HG02938 (cell line): Measurements from ENCODE around the gene FZR1.
A peak's percentile ranks its signal among the peaks of the same experiment; 100 is the strongest.

Experiments used
- ATAC-seq: cut with Tn5 transposase; IDR thresholded peaks from one replicate; pipeline ENCODE4 v1.9.1; 2021; ENCODE audit warnings: mild to moderate bottlenecking, moderate library complexity; ENCODE audit not compliant: unreplicated experiment

The FZR1 gene

GRCh38 chr19:3543150-3544057, 37.3 kb downstream of the FZR1 start:
- ATAC-seq: no peak

- ATAC-seq: no peak
Observed at GRCh38 chr19:3544058-3544376, 37.9 kb downstream of the FZR1 start.

- no peak for ATAC-seq
Observed at GRCh38 chr19:3544742-3545668, 38.9 kb downstream of the FZR1 start.

- ATAC-seq: no peak
Observed at GRCh38 chr19:3545669-3546034, 39.5 kb downstream of the FZR1 start.

- ATAC-seq: no peak
Observed at GRCh38 chr19:3546119-3546518, 40.0 kb downstream of the FZR1 start.

- no peak for ATAC-seq
Observed at GRCh38 chr19:3547301-3547731, 41.2 kb downstream of the FZR1 start.

- no peak for ATAC-seq
Observed at GRCh38 chr19:3547767-3548282, 41.7 kb downstream of the FZR1 start.

GRCh38 chr19:3548606-3549005, 42.5 kb downstream of the FZR1 start:
- ATAC-seq: no peak

- ATAC-seq: no peak
Observed at GRCh38 chr19:3549816-3550215, 43.7 kb downstream of the FZR1 start.

GRCh38 chr19:3550947-3551791, 45.1 kb downstream of the FZR1 start:
- no peak for ATAC-seq

- ATAC-seq: no peak
Observed at GRCh38 chr19:3551792-3552095, 45.6 kb downstream of the FZR1 start.

GRCh38 chr19:3554254-3555083, 48.4 kb downstream of the FZR1 start:
- no peak for ATAC-seq

- no peak for ATAC-seq
Observed at GRCh38 chr19:3555653-3556422, 49.7 kb downstream of the FZR1 start.

- no peak for ATAC-seq
Observed at GRCh38 chr19:3556423-3556977, 50.4 kb downstream of the FZR1 start.

- ATAC-seq: peak; percentile 18
Observed at GRCh38 chr19:3556978-3557460, 50.9 kb downstream of the FZR1 start.

GRCh38 chr19:3557461-3558248, 51.5 kb downstream of the FZR1 start, which contains the start of gene MFSD12:
TSS of gene MFSD12 (minus strand) at chr19:3557586. CDS start at chr19:3557403, 183 bp downstream.
- peak; percentile 71 for ATAC-seq

GRCh38 chr19:3563709-3564524, 57.8 kb downstream of the FZR1 start:
- ATAC-seq: no peak
